ENCODE measurements around the gene TRIM65. TPM values are rescaled to one million over a fixed set of nuclear protein-coding genes. Genes with fewer than 3 reads are reported as not detected.

Gene TRIM65
- total and polyA plus RNA-seq, 2 of the 13 experiments (the other 11 are each of a cell fraction or from before 2014, with no cell fraction given), result 10.3 to 22.4 TPM

- TF ChIP-seq KLF16 (CRISPR knock-in tag; IDR thresholded peaks at IDR 0.05), result peak; percentile 7 to 48; a peak in 2 of 4 replicates
- TF ChIP-seq ZNF746 (CRISPR knock-in tag; IDR thresholded peaks at IDR 0.05), result 0 out of 2 replicates have a peak, but pooled peaks have one; percentile 17
- peak; percentile 83 for TF ChIP-seq ZBTB38 (CRISPR knock-in tag; IDR thresholded peaks at IDR 0.05)
- no peak for TF ChIP-seq RFX1 (IDR thresholded peaks at IDR 0.05)
- TF ChIP-seq ZNF605 (CRISPR knock-in tag; IDR thresholded peaks at IDR 0.05), result 0 out of 2 replicates have a peak, but pooled peaks have one; percentile 26
- TF ChIP-seq ZNF670 (CRISPR knock-in tag; IDR thresholded peaks at IDR 0.05; ENCODE audit: borderline replicate concordance), result peak; percentile 86
- peak; percentile 29; the same call in 1 of the 2 replicates for TF ChIP-seq KDM2A (CRISPR knock-in tag; IDR thresholded peaks at IDR 0.05; ENCODE audit: borderline replicate concordance, low read depth)
- 0 out of 2 replicates have a peak, but pooled peaks have one; percentile 29 for TF ChIP-seq DRAP1 (CRISPR knock-in tag; IDR thresholded peaks at IDR 0.05)
- peak; percentile 64; the same call in 1 of the 2 replicates for TF ChIP-seq EED (CRISPR knock-in tag; IDR thresholded peaks at IDR 0.05)
- 0 out of 2 replicates have a peak, but pooled peaks have one; percentile 24 for TF ChIP-seq IRF2 (CRISPR knock-in tag; IDR thresholded peaks at IDR 0.05)
- TF ChIP-seq CHCHD3 (CRISPR knock-in tag; IDR thresholded peaks at IDR 0.05), result peak; percentile 64; the same call in 1 of the 2 replicates
- TF ChIP-seq THAP7 (CRISPR knock-in tag; IDR thresholded peaks at IDR 0.05), result peak; percentile 32; the same call in 1 of the 2 replicates
- no peak; the same call in 1 of the 2 replicates for TF ChIP-seq E2F5 (CRISPR knock-in tag; conservative IDR thresholded peaks at IDR 0.05)
- TF ChIP-seq ATAD3A (CRISPR knock-in tag; IDR thresholded peaks at IDR 0.05), result peak; percentile 45; the same call in 1 of the 2 replicates
- TF ChIP-seq GLI4 (CRISPR knock-in tag; IDR thresholded peaks at IDR 0.05; ENCODE audit: borderline replicate concordance), result peak; percentile 92; the same call in 1 of the 2 replicates
Measured at GRCh38 chr17:75843577-75844529, 52.9 kb downstream of the TRIM65 start, which contains the start of gene UNC13D (continued).

All from HepG2 (cell line).